GM23338 (cell line): Measurements from ENCODE around the gene RGS2. TPM values are rescaled to one million over a fixed set of nuclear protein-coding genes. Genes with fewer than 3 reads are reported as not detected.

Source experiments
- ATAC-seq: fragments of 200-7000 bp; cut with Tn5 transposase; 3 replicates; pipeline ENCODE4 v1.9.1; 2020
- DNase-seq: peaks from one replicate; pipeline ENCODE4 v3.0.0-alpha.2; 2015; ENCODE audit warnings: low spot score
- H2AFZ ChIP-seq: fragments of 200-600 bp; sonication (generic); 2 replicates; pipeline ENCODE4 v1.8.0; 2016; ENCODE audit warnings: antibody characterized with exemption, mild to moderate bottlenecking, moderate library complexity
- H3F3A ChIP-seq: fragments of 200-600 bp; sonication (generic); replicated peaks from 2 replicates; pipeline ENCODE4 v1.8.0; 2017; ENCODE audit warnings: antibody characterized with exemption, mixed run types, low read depth
- H3K27ac ChIP-seq: fragments of 200-600 bp; sonication (generic); 2 replicates; pipeline ENCODE4 v1.6.1; 2016; ENCODE audit warnings: low read depth
- H3K27me3 ChIP-seq: fragments of 200-600 bp; sonication (generic); 2 replicates; pipeline ENCODE4 v1.8.0; 2016; ENCODE audit warnings: mild to moderate bottlenecking, mixed run types, moderate library complexity; ENCODE audit not compliant: insufficient read depth
- H3K36me3 ChIP-seq: fragments of 200-600 bp; sonication (generic); 2 replicates; pipeline ENCODE4 v1.8.0; 2016; ENCODE audit warnings: mild to moderate bottlenecking; ENCODE audit not compliant: insufficient read depth
- H3K4me1 ChIP-seq: fragments of 200-600 bp; sonication (generic); 2 replicates; pipeline ENCODE4 v1.8.0; 2016; ENCODE audit warnings: mild to moderate bottlenecking, moderate library complexity; ENCODE audit not compliant: insufficient read depth
- H3K4me2 ChIP-seq: fragments of 200-600 bp; sonication (generic); 2 replicates; pipeline ENCODE4 v1.7.1; 2017; ENCODE audit warnings: mixed run types
- H3K4me3 ChIP-seq: fragments of 200-600 bp; sonication (generic); 2 replicates; pipeline ENCODE4 v1.6.1; 2016; ENCODE audit warnings: mixed run types
- H3K79me2 ChIP-seq: fragments of 200-600 bp; sonication (generic); replicated peaks from 2 replicates; pipeline ENCODE4 v1.8.0; 2017; ENCODE audit warnings: mild to moderate bottlenecking; ENCODE audit not compliant: insufficient read depth
- H3K9me2 ChIP-seq: fragments of 200-600 bp; sonication (generic); 2 replicates; pipeline ENCODE4 v1.8.0; 2017; ENCODE audit not compliant: insufficient read depth
- H4K20me1 ChIP-seq: fragments of 200-600 bp; sonication (generic); replicated peaks from 2 replicates; pipeline ENCODE4 v1.8.0; 2017; ENCODE audit warnings: mild to moderate bottlenecking; ENCODE audit not compliant: insufficient read depth
- H3K27ac Mint-ChIP-seq: 2 replicates; pipeline ENCODE4 v1.8.0; 2020; ENCODE audit warnings: inconsistent platforms, mild to moderate bottlenecking, moderate library complexity, mixed read lengths
- H3K27me3 Mint-ChIP-seq: 3 replicates; pipeline ENCODE4 v1.8.0; 2022; ENCODE audit warnings: low read depth, mild to moderate bottlenecking, moderate library complexity, mixed read lengths, inconsistent platforms; ENCODE audit not compliant: insufficient read depth, poor library complexity
- H3K36me3 Mint-ChIP-seq: 3 replicates; pipeline ENCODE4 v1.8.0; 2021; ENCODE audit warnings: low read depth, mild to moderate bottlenecking, inconsistent platforms, moderate library complexity, mixed read lengths
- H3K4me1 Mint-ChIP-seq: 3 replicates; pipeline ENCODE4 v1.8.0; 2020; ENCODE audit warnings: mild to moderate bottlenecking, inconsistent platforms, mixed read lengths
- H3K4me3 Mint-ChIP-seq: 3 replicates; pipeline ENCODE4 v1.8.0; 2021; ENCODE audit warnings: moderate library complexity, mild to moderate bottlenecking, inconsistent platforms, mixed read lengths
- H3K9me3 Mint-ChIP-seq: 3 replicates; pipeline ENCODE4 v1.8.0; 2020; ENCODE audit warnings: moderate library complexity, mild to moderate bottlenecking, inconsistent platforms, mixed read lengths
- EZH2 ChIP-seq: fragments of 200-600 bp; sonication (generic); IDR thresholded peaks from one replicate; pipeline ENCODE4 v1.8.0; 2017; ENCODE audit warnings: antibody characterized with exemption, mild to moderate bottlenecking, low read depth; ENCODE audit not compliant: unreplicated experiment
- EZH2phosphoT487 ChIP-seq: fragments of 200-600 bp; sonication (generic); IDR thresholded peaks from one replicate; pipeline ENCODE4 v1.8.1; 2018; ENCODE audit warnings: antibody characterized with exemption; ENCODE audit not compliant: unreplicated experiment
- NANOG ChIP-seq: IDR thresholded peaks from 2 replicates; pipeline ENCODE4 v1.6.1; 2016; ENCODE audit warnings: antibody characterized with exemption, borderline replicate concordance
- POLR2AphosphoS5 ChIP-seq: IDR thresholded peaks from 2 replicates; pipeline ENCODE4 v1.6.1; 2016; ENCODE audit warnings: antibody characterized with exemption, low read depth
- REST ChIP-seq: IDR thresholded peaks from one replicate; pipeline ENCODE4 v1.6.1; 2018; ENCODE audit warnings: antibody characterized with exemption; ENCODE audit not compliant: unreplicated experiment
- ZNF462 ChIP-seq: fragments of 250-450 bp; sonication (Bioruptor Pico); IDR thresholded peaks from 2 replicates; pipeline ENCODE4 v1.5.0; 2020; ENCODE audit warnings: mild to moderate bottlenecking, moderate library complexity
- polyA plus RNA-seq: library from polyadenylated mRNA; unstranded; fragments of >200 nt; fragmentation: Nextera tagmentation; extraction: Ambion mirVana; gene quantifications from 2 replicates; pipeline ENCODE4 v1.2.1, GENCODE V29; 2016
- total RNA-seq: library from RNA; depleted of rRNA; stranded (reverse); fragments of >200 nt; shearing (Covaris generic); gene quantifications from 2 replicates; pipeline ENCODE4 v1.2.3, GENCODE V29; 2014

Gene RGS2
- total and polyA plus RNA-seq, 2 experiments from 2014 or later: 13.8 to 24.8 TPM

DNA sequence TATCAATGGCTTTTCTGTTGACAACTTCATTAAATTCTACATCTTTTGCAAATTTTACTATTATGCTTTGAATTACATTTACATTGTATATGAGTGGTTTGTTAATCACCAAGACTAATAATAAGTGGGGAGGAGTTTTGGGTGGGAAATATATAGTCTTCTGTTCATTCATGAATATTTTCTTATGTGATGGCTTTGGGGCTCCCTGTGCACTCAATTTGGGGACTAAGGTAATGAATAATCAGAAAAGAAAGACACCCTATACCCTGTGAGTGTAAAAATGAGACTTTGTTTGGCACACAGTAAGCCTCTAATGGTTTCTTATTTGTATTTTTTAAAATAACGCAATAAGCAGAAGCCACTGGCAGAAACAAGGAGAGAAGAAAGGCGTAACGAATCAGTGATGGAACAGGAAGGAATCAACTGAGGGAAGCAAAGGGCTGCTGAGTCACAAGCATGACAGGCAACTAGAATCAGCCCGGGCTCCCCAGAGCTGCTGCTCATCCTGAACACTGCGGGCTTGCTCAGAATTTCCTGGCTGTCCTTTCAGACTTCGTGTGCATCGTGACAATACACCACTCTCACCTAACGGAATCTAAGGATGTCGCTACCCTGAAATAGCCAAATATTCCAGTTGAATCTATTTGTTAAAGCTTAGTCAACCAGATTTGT is 20.8 kb upstream of the RGS2 start:
- no peak overlapping the region for H3K4me3 Mint-ChIP-seq
- peak overlapping the region; percentile 61; the same call in 1 of the 2 replicates for H2AFZ ChIP-seq
- no peak overlapping the region for H3K4me3 ChIP-seq
- TF ChIP-seq EZH2phosphoT487 (no peak), POLR2AphosphoS5 (no peak), ZNF462 (no peak), REST (no peak), EZH2 (no peak), NANOG (no peak)
- H3K4me1 ChIP-seq: no peaks in the 10 kb centered on the region
- ATAC-seq (peak; percentile 57), DNase-seq (peak; percentile 26)
- H3K27me3 Mint-ChIP-seq: peaks cover 2% of the 10 kb centered on the region
- H3K27me3 ChIP-seq: no peaks in the 10 kb centered on the region
- H3K9me2 ChIP-seq: no peaks in the 10 kb centered on the region
- H3K27ac Mint-ChIP-seq: peak overlapping the region; percentile 40; the same call in 1 of the 2 replicates
- H3K79me2 ChIP-seq: no peaks in the 10 kb centered on the region
- H3K4me2 ChIP-seq: no peak overlapping the region
- no peaks in the 10 kb centered on the region for H3K9me3 Mint-ChIP-seq
- H3K36me3 ChIP-seq: no peaks in the 10 kb centered on the region
- no peaks in the 10 kb centered on the region for H3F3A ChIP-seq
- H4K20me1 ChIP-seq: no peaks in the 10 kb centered on the region
- no peaks in the 10 kb centered on the region; the same call in 2 of the 3 replicates for H3K4me1 Mint-ChIP-seq
- H3K36me3 Mint-ChIP-seq: no peaks in the 10 kb centered on the region
- H3K27ac ChIP-seq: no peak overlapping the region
